ENCODE results near the gene SLC12A3. TPM values are rescaled to one million over a fixed set of nuclear protein-coding genes. Genes with fewer than 3 reads are reported as not detected.

SLC12A3 gene
- total RNA-seq, 1 donor from 2014 or later: not detected

- no peak overlapping the region for H3K4me3 ChIP-seq (ENCODE audit: low read depth, low read length)
- TF ChIP-seq CTCF (conservative IDR thresholded peaks at IDR 0.05; ENCODE audit: low read depth, low read length): no peak
- no peak for DNase-seq (ENCODE audit: low read depth)
Measured at GRCh38 chr16:56852401-56852730, 12.6 kb upstream of the SLC12A3 start.

- DNase-seq (ENCODE audit: low read depth): no peak
- no peak overlapping the region for H3K4me3 ChIP-seq (ENCODE audit: low read depth, low read length)
- no peak for TF ChIP-seq CTCF (conservative IDR thresholded peaks at IDR 0.05; ENCODE audit: low read depth, low read length)
Measured at GRCh38 chr16:56852968-56853367, 12.0 kb upstream of the SLC12A3 start.

GRCh38 chr16:56855201-56855600 is 9.8 kb upstream of the SLC12A3 start:
- no peak overlapping the region for H3K4me3 ChIP-seq (ENCODE audit: low read depth, low read length)
- DNase-seq (ENCODE audit: low read depth): no peak
- TF ChIP-seq CTCF (conservative IDR thresholded peaks at IDR 0.05; ENCODE audit: low read depth, low read length): no peak

- TF ChIP-seq CTCF (conservative IDR thresholded peaks at IDR 0.05; ENCODE audit: low read depth, low read length): no peak
- no peak for DNase-seq (ENCODE audit: low read depth)
- H3K4me3 ChIP-seq (ENCODE audit: low read depth, low read length): no peak overlapping the region
Measured at GRCh38 chr16:56855946-56856345, 9.1 kb upstream of the SLC12A3 start.

GRCh38 chr16:56856876-56857447 is 8.0 kb upstream of the SLC12A3 start:
- H3K4me3 ChIP-seq (ENCODE audit: low read depth, low read length): no peak overlapping the region
- DNase-seq (ENCODE audit: low read depth): no peak
- TF ChIP-seq CTCF (conservative IDR thresholded peaks at IDR 0.05; ENCODE audit: low read depth, low read length): no peak

- no peak overlapping the region for H3K4me3 ChIP-seq (ENCODE audit: low read depth, low read length)
- DNase-seq (ENCODE audit: low read depth): no peak
- TF ChIP-seq CTCF (conservative IDR thresholded peaks at IDR 0.05; ENCODE audit: low read depth, low read length): no peak
Measured at GRCh38 chr16:56858374-56858773, 6.6 kb upstream of the SLC12A3 start.

GRCh38 chr16:56859636-56860035 is 5.4 kb upstream of the SLC12A3 start:
- TF ChIP-seq CTCF (conservative IDR thresholded peaks at IDR 0.05; ENCODE audit: low read depth, low read length): no peak
- no peak overlapping the region for H3K4me3 ChIP-seq (ENCODE audit: low read depth, low read length)
- DNase-seq (ENCODE audit: low read depth): no peak

Measured in epithelial cell of proximal tubule (primary cell).